DMS153 (cell line): Measurements from ENCODE around the gene SRBD1.

ENCODE experiments used
- DNase-seq: peaks from one replicate; lab custom pipeline; 2025; lab: John Stamatoyannopoulos, UW

The SRBD1 gene

DNA sequence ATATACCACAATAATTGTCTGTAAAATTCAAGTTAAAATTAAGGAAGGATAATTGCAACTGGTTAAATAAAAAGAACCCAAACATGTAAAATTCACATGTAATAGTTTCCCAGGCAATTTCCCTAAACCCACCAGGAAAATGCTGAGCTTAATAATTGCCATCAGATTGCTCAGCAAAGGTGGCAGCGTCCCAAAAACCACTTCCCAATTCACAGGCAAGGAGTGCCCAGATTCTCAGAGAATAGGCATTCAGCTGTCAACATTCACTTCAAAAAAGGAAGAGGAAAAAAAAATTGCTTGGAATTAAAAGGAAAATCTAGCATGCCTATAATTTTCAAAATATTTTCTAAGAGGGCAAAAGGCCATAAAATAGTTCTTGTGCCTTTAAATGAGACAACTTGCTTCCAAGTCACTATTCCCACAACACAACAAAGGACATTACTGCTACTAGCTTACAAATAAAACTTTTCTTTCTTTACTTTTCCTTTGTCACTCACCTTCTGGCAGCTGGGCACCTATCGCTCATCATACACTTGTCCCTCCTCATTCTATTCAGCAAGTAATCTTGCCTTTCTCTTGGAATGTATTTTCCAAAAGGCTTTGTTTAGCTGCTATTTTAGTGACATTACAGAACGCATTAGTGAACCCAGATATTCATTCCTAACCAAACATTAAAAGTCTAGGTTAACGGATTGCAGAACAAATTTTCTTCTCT lies 15.2 kb downstream of the SRBD1 start:
- DNase-seq: no peak

DNA sequence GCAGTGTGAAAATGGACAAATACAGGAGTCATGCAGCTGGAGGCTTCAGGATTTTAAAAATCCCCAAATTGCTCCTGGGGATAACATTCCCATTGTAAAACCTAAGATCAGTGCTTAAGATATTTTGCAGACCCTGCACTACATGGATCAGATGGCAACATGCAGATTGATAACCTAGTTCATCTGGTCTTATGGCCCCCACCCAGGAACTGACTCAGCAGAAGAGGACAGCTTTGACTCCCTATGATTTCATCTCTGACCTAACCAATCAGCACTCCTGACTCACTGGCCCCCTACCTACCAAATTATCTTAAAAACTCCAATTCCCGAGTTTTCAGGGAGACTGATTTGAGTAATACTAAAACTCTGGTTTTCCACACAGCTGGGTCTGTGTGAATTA lies 20.0 kb downstream of the SRBD1 start:
- DNase-seq: no peak

DNA sequence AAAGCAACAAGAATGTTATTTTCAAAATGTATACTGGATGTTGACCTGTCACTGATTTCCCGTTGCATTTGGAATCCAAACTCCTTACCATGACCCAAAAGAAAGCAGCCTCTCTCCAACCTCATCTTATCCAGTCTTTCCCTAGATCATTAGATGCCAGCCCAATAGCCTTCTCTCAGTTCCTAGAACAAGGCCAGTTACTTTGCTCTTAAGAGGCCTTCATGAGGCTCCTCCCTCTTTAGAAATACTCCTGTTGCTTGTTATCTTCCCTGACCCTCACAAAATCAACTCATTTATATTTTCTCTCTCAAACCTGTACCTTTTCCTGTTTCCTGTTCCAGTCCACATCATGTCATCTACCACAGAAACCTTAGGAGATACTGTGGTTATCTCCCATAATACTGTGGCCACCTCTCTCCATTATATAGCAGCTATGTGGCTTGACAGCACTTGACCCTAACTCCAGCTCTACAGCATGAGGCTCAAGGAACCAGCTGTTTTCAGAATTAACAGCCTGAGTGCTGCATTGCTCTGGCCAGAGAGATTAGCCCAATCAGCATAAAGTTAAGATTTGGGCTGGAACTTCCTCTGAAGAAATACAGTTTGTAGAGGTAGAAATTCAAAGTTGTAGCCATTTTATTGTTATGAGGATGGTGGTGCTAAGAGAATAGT lies 22.8 kb downstream of the SRBD1 start:
- DNase-seq: no peak

DNA sequence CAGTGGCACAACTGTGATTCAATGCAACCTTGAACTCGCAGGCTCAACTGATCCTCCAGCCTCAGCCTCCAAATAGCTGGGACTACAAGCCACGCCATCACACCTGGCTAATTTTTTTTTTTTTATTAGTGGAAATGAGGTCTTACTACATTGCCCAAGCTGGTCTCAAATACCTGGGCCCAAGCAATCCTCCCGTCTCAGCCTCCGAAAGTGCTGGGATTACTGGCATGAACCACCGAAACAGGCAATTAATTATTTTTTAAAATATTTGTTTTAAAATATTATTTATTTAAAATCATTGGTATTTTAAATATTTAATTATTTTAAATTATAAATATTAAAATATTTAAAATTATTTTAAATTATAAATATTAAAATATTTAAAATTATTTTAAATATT lies 24.5 kb downstream of the SRBD1 start:
- DNase-seq: no peak

DNA sequence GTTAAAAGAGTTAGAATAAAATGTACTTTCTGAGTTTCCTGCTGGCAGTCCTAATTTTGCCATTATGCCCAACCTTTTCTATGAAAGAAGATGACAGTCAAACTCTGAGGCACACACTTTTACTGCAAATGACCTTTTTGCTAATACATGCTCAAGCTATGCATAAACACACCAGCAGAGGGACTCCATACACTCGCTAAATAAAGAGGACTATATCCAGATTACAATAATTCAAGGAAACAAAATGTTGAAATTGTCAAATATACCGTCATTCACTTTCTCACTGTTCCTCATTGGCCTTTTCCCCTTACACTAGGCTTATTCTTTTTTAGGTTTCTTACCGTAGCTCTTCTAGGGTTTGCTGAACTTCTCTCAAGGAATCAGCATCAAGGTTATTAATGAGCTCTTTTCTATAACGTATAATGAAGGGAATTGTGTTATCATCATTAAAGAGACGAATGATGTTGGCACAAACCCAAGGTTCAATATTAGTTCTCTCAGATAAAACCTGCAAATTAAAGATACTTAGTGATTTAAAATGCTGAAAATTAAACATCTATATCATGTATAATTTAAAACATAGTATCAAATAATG lies 25.7 kb downstream of the SRBD1 start:
- peak; percentile 33 for DNase-seq

DNA sequence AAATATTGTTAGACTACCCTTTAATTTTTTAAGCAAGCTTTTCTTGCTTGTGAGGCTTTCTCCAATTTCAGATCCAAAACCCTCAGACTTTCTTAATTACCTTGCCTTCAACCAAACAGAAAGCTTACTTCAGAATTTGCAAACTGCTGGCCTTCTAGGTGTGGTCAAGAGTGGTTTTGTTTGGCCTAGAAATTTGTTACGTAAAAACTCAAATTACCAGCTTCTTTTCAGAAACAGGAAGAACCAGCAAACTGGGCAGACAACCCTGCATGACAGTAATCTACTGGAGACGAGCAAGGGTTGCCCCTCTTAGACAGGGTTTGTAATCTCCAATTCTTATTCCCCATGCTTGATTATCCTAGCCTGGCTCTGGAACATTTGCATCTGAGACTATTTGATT lies 27.1 kb downstream of the SRBD1 start:
- no peak for DNase-seq

DNA sequence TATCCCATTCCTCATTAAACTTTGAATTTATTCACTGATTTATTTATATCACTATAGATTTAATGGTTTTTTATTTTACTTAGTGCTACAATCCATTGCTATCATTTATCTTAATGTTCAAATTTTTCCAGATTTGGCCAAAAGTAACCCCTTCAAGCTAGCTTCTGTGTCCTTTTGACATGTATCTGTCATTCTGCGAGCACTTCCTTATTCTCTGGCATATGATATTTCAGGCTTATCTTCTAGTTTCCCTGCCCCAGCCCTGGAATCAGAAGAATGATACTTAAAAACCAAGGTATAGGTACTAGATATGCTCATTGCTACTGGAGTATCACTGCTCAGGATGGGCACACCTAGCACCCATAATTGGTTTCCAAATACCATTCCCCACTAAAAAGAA lies 28.5 kb downstream of the SRBD1 start:
- no peak for DNase-seq

DNA sequence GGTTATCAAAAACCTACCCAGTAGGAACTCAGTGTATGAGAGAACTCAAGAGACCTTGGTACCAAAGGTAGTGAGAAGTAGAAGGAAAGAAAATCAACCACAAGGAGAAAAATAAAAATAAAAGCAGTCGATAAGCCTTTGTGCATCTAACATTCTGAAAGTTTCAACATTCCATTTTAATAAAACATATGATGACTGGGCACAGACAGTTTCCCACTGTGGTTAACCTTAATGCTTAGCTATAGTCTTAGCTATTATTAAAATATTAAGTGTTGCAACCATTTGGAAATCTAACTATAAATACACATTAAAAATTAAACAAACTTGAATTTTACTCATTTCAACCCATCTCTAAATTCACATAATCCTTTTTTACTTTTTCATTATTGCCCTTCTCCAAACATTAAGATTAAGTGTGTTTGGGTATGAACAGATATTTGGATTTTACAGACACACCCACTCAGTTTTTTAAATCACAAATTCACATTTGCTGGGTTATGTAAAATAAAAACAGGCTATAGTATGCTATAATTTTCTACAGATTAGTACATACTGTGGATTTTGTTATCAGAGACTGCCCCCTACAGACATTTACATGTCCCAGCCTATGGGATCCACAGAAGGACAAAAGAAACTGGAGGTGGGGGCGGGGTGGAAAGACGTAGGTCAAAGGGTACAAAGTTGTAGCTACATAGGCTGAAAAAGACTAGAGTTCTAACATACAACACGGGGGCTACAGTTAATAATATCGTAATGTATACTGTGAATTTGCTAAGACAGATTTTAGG lies 32.8 kb downstream of the SRBD1 start:
- no peak for DNase-seq

DNA sequence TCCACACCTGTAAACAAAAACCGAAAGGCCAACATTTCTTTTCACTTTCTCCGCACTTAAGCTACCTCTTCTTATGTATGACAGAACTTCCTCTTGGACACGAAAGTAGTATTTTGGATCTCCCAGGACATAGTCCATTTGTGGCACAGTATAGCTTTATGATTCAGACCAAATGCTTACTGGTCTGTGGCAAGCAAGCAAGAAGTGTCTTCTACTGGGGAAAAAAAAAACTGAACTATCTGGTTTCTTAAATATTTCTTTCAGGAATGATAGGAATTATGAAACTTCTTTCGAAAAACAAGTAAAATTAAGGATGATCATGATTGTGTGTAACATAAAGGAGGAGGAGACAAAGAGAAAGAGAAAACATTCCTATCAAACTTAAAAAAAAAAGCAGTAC lies 33.6 kb downstream of the SRBD1 start:
- DNase-seq: no peak

DNA sequence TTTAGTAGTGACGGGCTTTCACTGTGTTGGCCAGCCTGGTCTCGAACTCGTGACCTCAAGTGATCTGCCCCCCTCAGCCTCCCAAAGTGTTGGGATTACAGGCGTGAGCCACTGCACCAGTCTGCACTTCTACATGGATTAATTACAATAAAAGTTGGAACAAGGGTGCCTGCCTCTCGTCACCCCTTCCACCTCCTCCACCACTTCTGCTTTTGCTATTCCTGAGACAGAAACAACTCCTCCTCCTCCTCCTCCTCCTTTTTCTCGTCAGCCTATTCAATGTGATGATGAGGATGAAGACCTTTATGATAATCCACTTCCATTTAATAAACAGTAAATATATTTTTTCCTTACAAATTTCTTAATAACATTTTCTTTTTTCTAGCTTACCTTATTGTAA lies 35.2 kb downstream of the SRBD1 start:
- no peak for DNase-seq

DNA sequence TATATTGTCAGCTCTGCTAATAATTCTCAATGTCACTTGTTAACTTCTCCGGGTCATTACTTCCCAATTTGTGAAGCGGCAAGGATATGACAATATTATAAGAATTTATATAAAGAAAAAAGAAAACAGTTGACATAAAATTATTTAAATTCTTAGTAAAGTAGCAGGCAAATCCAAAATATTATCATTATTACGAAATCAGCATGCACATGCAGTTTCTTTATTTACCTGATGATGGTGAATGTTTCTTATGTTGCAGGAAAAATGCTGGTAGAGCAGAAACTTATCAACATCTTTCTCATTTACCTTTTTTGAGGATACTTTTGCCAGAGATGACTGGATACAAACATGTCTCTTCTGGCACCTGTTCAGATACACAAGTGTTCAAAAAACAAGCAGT lies 38.1 kb downstream of the SRBD1 start:
- no peak for DNase-seq

DNA sequence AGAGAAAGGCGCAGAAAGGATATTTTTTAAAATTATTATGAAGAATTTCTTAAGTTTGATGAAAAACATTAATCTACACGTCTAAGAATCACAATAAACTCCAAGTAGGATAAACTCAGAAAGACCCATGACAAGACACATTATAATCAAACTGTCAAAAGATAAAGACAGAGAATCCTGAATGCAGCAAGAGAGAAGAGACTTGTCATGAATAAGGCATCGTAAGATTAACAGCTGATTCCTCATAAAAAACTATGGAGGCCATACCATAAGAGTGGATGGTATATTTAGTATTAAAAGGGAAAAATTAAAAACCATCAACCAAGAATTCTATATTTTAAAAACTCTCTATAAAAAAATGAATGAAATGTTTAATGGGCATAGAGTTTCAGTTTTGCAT lies 39.1 kb downstream of the SRBD1 start:
- DNase-seq: no peak

DNA sequence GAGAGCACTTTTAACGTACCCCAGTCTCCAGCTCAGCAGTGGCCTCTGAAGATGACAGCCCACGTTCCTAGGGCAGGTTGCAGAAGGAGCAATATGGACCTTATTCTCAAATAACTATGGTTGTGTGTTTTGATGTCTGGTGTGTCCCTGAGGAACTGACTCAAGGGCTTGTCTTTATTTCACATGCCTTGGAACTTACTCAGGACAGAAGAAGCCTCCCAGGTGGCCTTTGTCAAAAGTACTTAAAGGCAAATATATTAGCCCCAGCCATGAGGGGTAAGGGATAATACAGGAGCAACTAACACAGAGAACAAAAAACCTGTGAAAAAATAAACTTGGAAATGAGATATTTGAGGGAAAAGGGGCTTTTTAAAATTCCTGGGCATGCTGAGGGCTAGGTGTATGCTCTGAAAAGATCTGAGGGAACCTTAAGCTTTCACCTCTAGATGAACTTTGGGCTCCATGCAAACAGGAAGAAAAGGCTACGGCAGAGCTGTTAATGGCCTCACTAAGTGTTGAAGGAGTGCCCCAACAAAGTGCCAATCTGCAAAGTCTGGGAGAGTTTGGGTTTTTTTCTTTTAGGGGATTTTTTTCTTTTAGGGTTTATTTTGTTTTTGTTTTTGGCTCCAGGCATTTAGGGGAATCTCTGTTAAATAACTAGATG lies 40.3 kb downstream of the SRBD1 start:
- no peak for DNase-seq

DNA sequence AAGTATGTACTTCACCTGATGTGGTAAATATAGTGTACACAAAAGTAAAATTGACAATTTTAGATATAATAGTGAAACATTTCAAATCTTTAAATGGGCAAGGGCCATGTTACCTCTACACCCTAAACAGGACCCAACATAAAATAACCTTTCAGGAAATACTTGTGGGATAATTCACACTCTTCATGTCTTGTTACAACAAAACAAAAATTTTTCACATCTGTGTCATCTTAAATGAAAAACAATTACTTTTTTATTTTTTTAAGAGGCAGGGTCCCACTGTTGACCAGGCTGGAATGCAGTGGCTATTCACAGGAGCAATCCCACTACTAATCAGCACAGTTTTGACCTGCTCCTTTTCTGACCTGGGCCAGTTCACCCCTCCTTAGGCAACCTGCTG lies 42.1 kb downstream of the SRBD1 start:
- DNase-seq: no peak

DNA sequence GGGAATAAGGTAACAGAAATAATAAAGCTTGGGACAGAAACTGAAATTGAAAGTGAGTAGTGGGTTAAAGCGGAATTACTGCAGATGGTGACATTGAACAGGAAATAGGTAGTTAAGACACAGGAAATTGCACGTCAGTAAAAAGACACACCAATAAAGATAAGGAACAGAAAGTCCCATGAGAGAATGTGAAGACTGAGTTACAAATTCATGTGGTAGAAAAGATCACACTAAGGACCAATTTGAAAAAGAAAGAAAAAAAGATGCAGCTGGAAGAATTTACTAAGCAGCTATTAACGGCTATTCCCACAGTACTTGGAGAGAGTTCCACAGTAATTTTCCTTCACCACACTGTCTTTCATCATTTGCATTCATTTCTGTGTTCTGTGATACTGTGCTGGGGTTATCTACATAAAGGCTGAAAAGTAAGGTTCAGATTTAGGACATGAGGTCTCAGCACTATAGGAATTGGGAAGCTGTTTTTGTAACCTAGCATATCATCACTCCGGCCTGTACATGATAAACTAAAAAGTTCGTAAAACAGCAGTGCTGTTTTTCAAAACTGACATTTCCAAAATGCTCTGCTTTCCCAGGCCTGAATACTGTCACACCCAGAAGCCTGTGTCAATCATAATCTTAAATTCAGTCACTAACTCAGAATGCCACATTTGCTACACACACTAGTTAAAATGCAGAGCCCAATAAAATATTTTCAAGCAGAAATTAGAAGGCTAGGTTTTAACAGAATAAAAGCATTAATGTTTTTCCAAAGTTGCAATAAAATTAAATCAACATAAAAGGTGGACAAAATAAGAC lies 42.9 kb downstream of the SRBD1 start:
- no peak for DNase-seq

DNA sequence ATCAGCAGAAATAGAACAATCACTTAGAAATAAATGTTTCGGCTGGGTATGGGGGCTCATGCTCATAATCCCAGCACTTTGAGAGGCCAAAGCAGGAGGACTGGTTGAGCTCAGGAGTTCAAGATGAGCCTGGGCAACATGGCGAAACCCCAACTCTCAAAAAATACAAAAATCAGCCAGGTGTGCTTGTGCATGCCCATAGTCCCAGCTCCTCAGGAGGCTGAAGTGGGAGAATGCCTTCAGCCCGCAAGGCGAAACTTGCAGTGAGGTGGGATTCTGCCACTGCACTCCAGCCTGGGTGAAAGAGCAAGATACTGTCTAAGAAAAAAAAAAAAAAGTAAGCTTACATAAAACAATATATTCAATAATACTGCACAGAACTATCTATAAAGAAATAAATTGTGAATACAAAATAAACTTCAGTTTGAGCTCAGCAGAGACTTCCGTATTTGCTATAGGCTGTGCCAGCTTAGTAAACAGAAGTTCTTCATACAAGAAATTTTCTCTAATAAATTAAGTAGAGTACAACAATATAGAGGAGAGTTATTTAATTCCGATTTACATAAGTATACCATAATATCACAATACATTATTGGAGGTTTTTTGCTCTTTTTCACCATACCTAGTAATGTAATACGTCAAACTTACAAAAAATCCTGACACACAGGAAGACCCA lies 43.6 kb downstream of the SRBD1 start:
- no peak for DNase-seq

DNA sequence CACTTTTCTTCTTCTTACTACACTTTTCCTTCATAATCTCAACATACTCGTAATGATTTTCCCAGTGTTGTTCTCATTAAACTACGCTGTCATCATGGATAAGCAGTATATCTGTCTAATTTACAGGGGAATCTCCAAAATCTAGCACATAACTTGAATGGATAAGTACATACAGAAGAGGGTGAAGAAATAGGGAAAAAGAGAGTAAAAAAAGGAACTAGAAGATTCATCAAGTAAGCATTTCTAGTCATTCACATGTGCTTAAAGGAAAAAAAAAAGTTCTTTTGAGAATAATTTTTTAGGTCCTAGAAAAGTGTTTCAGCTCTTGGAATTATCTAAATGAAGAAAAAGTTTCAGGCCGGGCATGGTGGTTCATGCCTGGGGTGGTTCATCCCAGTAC lies 51.6 kb downstream of the SRBD1 start:
- DNase-seq: no peak

DNA sequence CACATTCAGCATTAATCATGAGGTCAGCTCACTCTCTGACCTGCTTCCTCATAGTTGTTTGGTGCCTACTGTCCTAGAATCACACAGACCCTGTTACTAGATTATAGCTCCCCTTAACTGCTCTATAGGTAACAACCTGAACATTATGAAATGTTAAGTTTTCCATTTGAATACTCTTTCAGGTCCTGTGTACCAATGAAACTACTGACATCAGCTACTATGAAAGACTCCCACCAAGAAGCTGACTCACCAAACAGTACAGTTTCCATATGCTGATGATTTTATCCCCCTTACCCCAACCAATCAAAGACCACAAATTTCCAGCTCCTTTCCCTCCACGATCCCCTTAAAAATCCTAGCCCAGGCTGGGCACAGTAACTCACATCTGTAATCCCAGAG lies 56.3 kb downstream of the SRBD1 start:
- DNase-seq: no peak

DNA sequence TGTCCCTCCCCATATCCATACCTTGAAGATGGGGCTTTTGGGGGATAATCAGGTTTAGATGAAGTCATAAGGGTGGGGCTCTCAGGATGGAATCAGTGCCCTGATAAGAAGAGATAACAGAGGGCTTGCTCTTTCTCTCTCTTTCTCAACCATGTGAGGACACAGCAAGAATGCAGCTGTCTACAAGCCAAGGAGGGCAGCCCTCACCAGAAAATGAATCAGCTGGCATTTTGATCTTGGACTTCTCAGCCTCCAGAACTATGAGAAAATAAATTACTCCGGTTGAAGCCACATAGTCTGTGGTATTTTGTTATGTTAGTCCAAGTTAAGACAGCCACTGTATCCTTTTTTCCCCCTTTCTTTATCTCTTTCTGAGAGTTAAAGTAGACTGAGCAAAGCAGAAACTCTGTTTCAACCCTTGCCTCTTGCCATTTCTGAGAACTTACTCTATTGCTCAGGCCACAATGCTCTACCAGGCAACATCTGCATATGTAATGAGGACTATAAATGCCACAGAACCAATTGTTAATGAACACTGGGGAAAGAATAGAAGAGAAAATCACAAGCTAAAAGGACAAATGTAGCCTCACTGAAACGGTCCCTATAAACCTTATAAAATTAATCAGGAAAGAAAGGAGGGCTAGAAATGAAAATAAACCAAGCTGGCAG lies 56.9 kb downstream of the SRBD1 start:
- no peak for DNase-seq

DNA sequence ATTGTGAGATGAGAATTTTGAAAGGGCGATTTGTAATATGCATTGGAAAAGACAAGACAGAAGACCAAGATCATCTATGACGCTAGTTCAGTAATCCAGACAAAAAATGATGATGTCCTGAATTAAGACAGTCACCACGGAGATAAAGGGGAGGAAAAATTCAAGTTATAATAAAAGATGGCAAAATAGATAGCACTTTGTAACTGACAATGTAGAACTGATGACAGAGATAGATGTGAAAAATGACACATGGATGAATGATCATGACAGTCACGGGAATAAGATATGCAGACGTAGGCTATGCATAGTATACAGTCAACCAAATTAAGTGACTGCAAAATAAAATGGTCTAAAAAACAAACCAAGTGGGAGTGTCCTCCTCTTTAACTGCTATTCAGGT lies 59.2 kb downstream of the SRBD1 start:
- no peak for DNase-seq
